GM11168 (cell line): ENCODE measurements around the gene ASB5.

ENCODE experiments used
- in situ Hi-C: fragments of 300-500 bp; cut with MboI; formaldehyde crosslinking; loops from one replicate; pipeline ENCODE4 v1.12.0; 2022; ENCODE audit warnings: low sequenced_read_pairs; ENCODE audit not compliant: unreplicated experiment

The ASB5 gene

DNA sequence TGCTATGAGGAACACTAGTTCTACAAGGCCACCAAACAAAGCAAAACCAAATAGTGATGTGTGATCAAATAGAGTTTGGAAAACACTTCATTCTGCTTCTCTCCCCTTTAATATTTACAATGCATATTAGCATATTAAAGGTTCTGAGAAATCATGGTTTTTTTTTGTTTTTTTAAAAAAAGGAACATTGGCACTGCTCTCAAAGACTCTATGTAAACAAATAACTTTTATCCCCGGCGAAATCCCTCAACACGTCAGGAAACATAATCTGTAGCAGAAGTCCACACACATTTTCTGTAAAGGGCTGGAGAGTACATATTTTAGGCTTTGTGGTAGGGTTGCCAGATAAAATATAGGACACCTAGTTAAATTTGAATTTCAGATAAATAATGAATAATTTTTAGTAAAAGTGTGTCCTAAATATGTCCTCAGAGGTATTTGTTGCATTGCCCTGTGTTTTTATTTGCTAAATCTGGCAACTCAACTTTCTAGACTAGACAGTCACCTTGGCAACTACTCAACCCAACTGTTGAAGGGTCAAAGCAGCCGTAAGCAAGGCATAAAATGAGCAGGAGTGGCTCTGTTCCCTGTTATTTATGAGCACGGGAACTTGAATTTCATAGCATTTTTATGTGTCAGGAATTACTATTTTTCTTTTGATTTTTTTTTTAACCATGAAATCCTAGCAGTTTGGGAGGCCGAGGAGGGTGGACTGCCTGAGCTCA, 82.2 kb downstream of the ASB5 start:
- in situ Hi-C loops = no loop called here

DNA sequence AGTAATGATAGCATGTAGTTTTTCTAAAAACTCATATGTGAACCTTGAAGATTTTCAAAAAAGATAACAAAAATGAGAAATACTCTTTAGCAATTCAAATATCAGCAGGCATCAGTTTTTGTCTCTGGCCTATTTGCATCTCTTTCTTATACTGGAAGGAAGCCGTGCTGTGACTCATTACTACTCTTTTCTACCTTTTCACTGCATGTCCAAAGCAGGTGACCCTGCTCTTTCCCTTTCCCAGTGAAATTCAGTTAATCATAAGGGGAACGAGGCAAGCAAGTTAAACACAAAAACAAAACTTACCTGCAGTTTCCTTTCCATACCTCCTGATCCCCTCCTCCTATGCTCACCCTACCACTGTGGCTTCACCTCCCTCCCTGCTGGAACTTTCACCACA, 83.0 kb downstream of the ASB5 start:
- in situ Hi-C loops = no loop called here

DNA sequence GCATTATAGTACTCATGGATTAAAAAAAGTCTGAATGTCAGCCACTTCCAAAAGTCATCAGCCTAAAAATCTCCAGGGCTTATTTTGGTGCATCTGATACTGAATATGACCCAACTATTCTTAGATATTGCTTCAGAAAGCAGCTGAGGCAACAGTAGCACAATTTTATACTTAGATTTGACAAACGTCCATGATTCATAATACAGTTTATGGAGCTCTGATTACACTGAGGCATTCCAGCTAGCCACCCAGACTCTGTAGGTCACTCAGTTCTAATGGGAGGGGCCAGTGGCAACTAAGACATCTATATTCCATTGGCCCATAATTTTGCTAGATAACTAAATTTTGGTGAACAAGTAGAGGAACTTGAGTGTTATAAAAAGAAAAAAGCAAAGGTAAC, 84.0 kb downstream of the ASB5 start:
- in situ Hi-C loops = no loop called here
